C4-2B (cell line): ENCODE data around the gene DTHD1.

Experiments
- H3K27ac ChIP-seq: fragments of 450-650 bp; 2 replicates; pipeline ENCODE4 v1.5.1; 2017
- ZFX ChIP-seq: fragments of 450-650 bp; IDR thresholded peaks from 2 replicates; pipeline ENCODE4 v1.6.1; 2017
- TF ChIP-seq, protein P1 (sequence below): fragments of 450-650 bp; conservative IDR thresholded peaks from 2 replicates; pipeline ENCODE4 v1.5.1; 2017; ENCODE audit warnings: mild to moderate bottlenecking

Gene DTHD1

DNA sequence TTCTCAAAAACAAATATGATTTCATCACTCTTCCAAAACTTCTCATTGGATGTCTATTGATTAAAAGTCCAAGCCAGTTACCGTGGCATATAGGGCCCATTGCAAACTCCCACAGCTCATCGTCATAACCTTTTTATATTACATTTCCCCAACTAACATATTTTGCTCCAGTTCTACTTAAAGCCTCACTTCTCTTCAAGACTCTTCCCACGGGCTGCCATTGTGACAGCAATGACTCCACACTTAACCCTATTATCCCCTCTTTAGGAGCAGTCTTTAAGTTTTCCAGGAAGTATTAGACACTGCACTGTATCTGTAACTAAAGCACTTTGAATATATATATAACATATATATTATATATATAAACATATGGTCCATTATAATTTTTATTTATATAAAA, 44.5 kb downstream of the DTHD1 start:
- H3K27ac ChIP-seq = no peak overlapping the region
- TF ChIP-seq, protein P1, sequence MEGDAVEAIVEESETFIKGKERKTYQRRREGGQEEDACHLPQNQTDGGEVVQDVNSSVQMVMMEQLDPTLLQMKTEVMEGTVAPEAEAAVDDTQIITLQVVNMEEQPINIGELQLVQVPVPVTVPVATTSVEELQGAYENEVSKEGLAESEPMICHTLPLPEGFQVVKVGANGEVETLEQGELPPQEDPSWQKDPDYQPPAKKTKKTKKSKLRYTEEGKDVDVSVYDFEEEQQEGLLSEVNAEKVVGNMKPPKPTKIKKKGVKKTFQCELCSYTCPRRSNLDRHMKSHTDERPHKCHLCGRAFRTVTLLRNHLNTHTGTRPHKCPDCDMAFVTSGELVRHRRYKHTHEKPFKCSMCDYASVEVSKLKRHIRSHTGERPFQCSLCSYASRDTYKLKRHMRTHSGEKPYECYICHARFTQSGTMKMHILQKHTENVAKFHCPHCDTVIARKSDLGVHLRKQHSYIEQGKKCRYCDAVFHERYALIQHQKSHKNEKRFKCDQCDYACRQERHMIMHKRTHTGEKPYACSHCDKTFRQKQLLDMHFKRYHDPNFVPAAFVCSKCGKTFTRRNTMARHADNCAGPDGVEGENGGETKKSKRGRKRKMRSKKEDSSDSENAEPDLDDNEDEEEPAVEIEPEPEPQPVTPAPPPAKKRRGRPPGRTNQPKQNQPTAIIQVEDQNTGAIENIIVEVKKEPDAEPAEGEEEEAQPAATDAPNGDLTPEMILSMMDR = no peak
- TF ChIP-seq ZFX = no peak

DNA sequence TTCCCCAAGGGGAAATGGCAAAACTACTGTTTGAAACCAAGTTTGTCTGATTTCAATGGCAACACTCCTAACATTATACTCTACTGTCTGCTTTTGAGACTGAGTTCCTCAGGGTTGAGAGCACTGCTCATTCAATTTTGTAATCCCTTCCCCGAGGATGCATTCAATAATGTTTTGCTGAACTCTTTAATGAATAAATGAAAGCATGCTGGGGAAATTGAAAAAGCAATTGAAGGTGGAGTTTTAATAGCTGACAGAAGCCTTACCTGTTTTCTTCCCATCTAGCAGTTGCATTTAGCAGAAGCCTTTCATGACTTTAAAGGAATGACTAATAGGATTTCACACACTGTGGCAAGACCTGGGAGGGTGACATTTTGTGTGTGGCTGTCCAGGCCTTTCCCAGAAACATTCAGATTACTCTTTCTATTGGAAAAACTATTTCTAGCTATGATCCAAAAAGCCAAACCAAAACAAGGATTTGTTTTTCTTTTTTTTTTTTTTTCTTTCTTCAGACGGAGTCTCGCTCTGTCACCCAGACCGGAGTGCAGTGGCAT, 45.1 kb downstream of the DTHD1 start:
- no peak overlapping the region for H3K27ac ChIP-seq
- TF ChIP-seq ZFX = no peak
- TF ChIP-seq, protein P1 = no peak

DNA sequence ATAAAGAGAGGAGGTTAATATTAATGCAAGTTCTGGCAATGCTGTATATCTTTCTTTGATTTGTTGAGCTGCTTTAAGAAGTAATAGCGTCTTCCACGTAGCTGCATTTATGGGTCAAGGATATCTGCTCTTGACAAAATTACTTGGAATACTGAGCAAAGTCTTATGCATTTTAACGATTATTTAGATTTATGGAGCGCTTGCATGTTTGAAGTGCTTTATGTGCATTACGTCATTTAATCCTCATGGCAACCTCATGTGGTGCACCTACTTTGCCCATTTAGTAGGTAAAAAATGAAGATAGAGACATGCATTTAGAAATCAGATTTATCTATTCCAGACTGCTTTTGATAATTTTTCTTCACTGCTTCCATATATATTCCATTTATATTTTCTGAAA, 46.0 kb downstream of the DTHD1 start:
- no peak overlapping the region for H3K27ac ChIP-seq
- TF ChIP-seq ZFX = no peak
- TF ChIP-seq, protein P1 = no peak

DNA sequence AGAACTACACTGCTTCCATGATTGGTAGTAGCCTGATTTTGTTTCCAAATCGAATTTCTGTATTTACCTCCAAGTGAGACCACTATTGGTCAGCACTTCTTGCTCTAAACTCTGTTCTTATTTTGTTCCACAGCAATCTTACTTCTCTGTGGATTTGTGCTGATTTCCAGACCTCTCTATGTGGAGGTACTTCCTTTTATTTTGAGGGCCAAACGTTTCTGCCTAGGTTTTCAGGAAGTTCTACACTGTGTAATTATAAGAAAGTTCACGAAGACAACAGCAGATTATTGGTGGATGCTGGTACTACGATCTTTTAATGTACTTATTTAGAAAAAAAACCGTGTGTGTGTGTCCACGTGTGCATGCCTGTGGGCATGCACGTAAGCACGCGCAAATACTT, 46.7 kb downstream of the DTHD1 start:
- TF ChIP-seq, protein P1 = no peak
- no peak overlapping the region for H3K27ac ChIP-seq

DNA sequence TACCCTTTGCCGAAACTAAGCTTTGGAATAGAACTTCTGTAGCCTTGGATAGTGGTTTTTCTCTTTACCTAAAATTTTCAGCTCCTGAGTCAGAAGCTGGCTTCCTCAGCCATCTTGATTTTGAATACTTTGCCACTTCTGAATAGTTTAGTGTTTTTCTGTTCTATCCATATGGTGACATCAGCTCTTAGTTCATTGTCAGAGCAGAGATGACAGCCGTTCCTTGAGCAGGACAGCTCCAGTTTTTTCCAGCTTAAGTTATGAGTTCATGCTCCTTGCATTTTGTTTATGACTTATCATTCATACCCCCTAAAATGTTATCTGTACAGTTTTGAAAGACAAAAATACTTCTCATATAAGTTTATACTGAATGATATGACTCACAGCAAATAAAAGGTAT, 47.8 kb downstream of the DTHD1 start:
- TF ChIP-seq ZFX = no peak
- TF ChIP-seq, protein P1 = no peak
- no peak overlapping the region for H3K27ac ChIP-seq

DNA sequence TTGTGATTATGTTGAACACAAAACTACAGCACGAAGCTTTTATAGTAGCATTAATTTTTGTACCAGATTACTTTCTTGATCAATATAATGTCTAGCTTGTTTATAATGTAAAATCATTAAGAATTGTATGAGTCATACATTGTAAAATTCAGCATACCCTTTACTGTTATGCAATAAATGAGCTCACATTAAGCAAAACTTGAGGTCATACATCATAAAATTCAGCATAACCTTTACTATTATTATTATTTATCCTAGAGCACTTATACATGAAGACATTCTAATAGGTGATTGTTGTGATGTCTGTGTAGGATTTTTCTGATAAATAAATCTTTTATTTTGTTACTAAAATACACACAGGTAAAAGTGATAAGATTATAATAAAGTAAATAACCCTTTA, 49.4 kb downstream of the DTHD1 start:
- no peak overlapping the region for H3K27ac ChIP-seq
- TF ChIP-seq, protein P1 = no peak
- no peak for TF ChIP-seq ZFX

DNA sequence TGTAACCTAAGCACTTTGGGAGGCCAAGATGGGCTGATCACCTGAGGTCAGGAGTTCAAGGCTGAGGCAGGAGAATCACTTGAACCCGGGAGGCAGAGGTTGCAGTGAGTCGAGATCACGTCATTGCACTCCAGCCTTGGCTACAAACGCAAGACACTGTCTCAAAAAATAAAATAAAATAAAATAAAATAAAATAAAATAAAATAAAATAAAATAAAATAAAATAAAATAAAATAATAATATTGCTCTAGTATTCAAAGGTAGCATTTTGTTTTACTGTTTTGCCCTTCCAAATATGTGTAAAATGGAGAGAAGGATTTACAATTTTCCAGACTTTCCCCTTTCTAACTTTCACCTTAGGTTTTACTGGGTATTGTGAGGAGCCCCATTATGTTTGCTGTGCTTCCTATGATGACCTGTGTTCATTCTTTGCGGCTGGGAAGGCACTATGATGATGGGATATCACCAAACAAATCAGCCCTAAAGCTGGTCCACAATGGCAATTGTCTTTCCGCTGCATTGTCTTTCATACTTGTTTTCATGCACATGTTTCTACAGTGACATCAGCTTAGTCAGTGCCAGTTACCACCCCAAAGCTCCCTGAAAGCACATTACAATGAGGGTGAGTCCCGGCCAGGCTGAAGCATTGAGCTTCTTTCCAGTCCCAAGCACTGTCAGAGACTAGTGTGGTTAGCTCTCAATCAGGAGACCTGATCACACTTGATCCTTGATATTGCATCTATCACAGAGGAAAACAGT, 50.8 kb downstream of the DTHD1 start:
- TF ChIP-seq ZFX = no peak
- TF ChIP-seq, protein P1 = no peak

More for the DNA sequence above, 50.8 kb downstream of the DTHD1 start:
- no peak overlapping the region for H3K27ac ChIP-seq
